ENCODE results near the gene ZNF175.

DNA sequence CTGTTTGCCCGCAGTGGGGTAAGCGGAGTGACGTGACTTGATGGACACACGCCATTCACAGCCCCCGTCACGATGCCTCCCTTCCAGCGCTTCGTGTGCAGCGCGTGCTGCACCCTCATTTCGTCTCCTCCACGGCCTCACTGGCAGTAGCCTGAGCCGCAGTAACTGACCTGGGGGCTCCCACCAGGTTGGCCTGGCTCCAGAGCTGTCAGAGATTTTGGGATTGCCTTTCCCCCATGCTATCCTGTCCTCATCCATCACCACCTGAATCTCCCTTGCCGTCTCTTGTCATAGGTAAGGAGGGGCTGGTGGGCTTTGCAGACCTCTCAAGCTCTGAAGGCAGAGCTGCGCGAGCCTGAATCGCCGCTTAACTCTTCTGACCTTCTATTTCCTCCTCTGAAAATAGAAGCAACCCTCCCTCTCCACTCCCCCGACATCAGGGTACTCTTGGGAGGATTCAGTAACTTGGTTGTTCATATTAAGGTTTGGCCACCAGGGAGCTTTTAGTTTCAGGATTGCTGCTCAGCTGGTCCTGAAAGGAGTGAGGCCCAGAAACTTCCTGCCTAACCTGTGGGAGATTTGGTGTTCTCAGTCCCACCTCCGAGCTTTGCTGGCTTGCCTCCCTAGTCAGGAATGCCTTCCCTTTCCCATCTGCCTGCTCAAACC, 31.2 kb downstream of the ZNF175 start:
- TF ChIP-seq, protein P1, sequence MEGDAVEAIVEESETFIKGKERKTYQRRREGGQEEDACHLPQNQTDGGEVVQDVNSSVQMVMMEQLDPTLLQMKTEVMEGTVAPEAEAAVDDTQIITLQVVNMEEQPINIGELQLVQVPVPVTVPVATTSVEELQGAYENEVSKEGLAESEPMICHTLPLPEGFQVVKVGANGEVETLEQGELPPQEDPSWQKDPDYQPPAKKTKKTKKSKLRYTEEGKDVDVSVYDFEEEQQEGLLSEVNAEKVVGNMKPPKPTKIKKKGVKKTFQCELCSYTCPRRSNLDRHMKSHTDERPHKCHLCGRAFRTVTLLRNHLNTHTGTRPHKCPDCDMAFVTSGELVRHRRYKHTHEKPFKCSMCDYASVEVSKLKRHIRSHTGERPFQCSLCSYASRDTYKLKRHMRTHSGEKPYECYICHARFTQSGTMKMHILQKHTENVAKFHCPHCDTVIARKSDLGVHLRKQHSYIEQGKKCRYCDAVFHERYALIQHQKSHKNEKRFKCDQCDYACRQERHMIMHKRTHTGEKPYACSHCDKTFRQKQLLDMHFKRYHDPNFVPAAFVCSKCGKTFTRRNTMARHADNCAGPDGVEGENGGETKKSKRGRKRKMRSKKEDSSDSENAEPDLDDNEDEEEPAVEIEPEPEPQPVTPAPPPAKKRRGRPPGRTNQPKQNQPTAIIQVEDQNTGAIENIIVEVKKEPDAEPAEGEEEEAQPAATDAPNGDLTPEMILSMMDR (IDR thresholded peaks at IDR 0.05; ENCODE audit: low read depth, low read length, poor library complexity, severe bottlenecking) = no peak
- no peak for TF ChIP-seq EZH2phosphoT487 (IDR thresholded peaks at IDR 0.05; ENCODE audit: borderline replicate concordance, low read length)
